ENCODE measurements around the gene NCBP2.

NCBP2 gene

DNA sequence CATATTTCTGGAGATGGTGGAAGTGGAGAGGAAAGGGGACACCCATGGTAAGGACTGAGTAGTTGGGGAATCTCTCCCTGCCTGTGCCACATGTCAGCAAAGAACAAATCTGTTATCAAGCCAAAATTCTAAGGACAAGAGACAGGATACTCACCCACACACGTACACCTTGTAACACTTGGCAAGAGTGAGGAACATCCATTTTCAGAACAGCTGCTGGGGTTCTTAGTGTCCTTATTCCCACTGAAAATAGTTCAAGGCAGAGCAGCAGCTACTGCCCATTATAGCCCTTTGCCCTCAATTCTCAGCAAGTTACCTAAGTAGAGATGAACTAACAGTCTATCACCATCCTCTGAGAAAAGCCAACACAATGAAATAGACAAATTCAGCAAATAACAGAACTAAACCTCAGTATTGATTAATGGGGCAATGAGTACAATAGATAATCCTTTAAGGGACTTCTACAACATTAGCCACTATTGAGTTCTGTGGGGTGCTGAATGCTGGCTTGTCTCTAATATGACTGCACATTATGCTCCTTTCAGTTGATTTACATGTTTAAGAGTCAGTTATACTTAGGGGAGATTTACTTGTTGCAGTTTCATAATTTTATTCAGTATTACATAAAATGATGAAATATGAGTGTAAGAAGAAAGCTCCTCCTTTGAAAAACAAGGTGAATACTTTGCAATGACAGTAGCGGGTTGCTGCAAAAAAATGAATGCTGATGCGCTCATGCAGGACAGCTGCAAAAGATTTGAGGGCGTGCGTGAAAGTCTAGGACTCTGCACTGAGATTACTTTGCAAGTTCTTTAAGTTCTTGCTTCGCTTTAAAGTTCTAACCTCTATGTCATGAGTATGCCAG is 52.3 kb downstream of the NCBP2 start:
- POLR2A ChIA-PET = no interaction called here
- no peak for DNase-seq (ENCODE audit: extremely low spot score)
- TF ChIP-seq ARNT (IDR thresholded peaks at IDR 0.05) (no peak), CTBP1 (IDR thresholded peaks at IDR 0.05; ENCODE audit: borderline replicate concordance) (no peak), ELF4 (IDR thresholded peaks at IDR 0.05) (no peak), NFRKB (IDR thresholded peaks at IDR 0.05) (no peak), FOXA1 (IDR thresholded peaks at IDR 0.05) (no peak), BHLHE40 (IDR thresholded peaks at IDR 0.05; ENCODE audit: borderline replicate concordance) (no peak), TARDBP (IDR thresholded peaks at IDR 0.05) (no peak), SP1 (IDR thresholded peaks at IDR 0.05) (no peak), ZNF384 (IDR thresholded peaks at IDR 0.05) (no peak), FOXM1 (IDR thresholded peaks at IDR 0.05; ENCODE audit: borderline replicate concordance) (no peak), LEF1 (IDR thresholded peaks at IDR 0.05; ENCODE audit: borderline replicate concordance) (no peak), FOXK2 (IDR thresholded peaks at IDR 0.05) (no peak), PKNOX1 (IDR thresholded peaks at IDR 0.05) (no peak), SUZ12 (IDR thresholded peaks at IDR 0.05) (no peak)
- CTCF ChIA-PET = interaction anchor here (0.6 kb wide), 1 partner anchor 54 kb away, joined by 3 read pairs; no protein-coding TSS in a partner anchor

- POLR2A ChIA-PET = no interaction called here
- CTCF ChIA-PET = interaction anchor here (0.7 kb wide), 1 partner anchor 215 kb away, joined by 3 read pairs; no protein-coding TSS in a partner anchor
These were observed 56.2 kb downstream of the NCBP2 start for GRCh38 chr3:196886144-196886543.

More at GRCh38 chr3:196886144-196886543, 56.2 kb downstream of the NCBP2 start:
- DNase-seq (ENCODE audit: extremely low spot score) = no peak
- TF ChIP-seq LEF1 (IDR thresholded peaks at IDR 0.05; ENCODE audit: borderline replicate concordance) = no peak
- no peak for TF ChIP-seq ARNT (IDR thresholded peaks at IDR 0.05)
- TF ChIP-seq SP1 (IDR thresholded peaks at IDR 0.05) = no peak
- TF ChIP-seq FOXA1 (IDR thresholded peaks at IDR 0.05) = no peak
